Stromal cell of bone marrow (primary cell): ENCODE results near the gene DNAJC4.
A peak's percentile ranks its signal among the peaks of the same experiment; 100 is the strongest.
"Not testable (repeated sequence)": the region's sequence is repeated elsewhere in the genome, so short reads cannot be mapped to it uniquely, and the experiment has no call there.

ENCODE experiments used
- DNase-seq: peaks from one replicate; pipeline ENCODE4 v3.0.0-alpha.2; 2012; ENCODE audit warnings: low read depth

The DNAJC4 gene

GRCh38 chr11:64245797-64246620 lies 15.7 kb downstream of the DNAJC4 start:
- peak; percentile 92 for DNase-seq

GRCh38 chr11:64246621-64246870 lies 16.2 kb downstream of the DNAJC4 start:
- DNase-seq: not testable (repeated sequence)

- peak; percentile 73 for DNase-seq
Measured at GRCh38 chr11:64246871-64247728, 16.8 kb downstream of the DNAJC4 start, which contains the start of gene PPP1R14B. PPP1R14B (minus strand) TSS chr11:64246943; CDS start chr11:64246673, 270 bp downstream.

GRCh38 chr11:64247729-64248531 lies 17.6 kb downstream of the DNAJC4 start:
- no peak for DNase-seq

- no peak for DNase-seq
Measured at GRCh38 chr11:64248578-64248977, 18.2 kb downstream of the DNAJC4 start.

GRCh38 chr11:64249038-64249437 lies 18.7 kb downstream of the DNAJC4 start:
- DNase-seq: no peak

GRCh38 chr11:64249563-64250414 lies 19.4 kb downstream of the DNAJC4 start:
- no peak for DNase-seq

GRCh38 chr11:64250415-64251015 lies 20.2 kb downstream of the DNAJC4 start:
- DNase-seq: no peak

- DNase-seq: no peak
Measured at GRCh38 chr11:64251016-64251752, 20.8 kb downstream of the DNAJC4 start, which contains the start of gene PLCB3. PLCB3 (plus strand) TSS chr11:64251530; CDS start chr11:64251650, 120 bp downstream.

- DNase-seq: no peak
Measured at GRCh38 chr11:64251753-64252002, 21.3 kb downstream of the DNAJC4 start.

GRCh38 chr11:64252003-64252872 lies 21.9 kb downstream of the DNAJC4 start:
- no peak for DNase-seq

GRCh38 chr11:64253043-64253442 lies 22.7 kb downstream of the DNAJC4 start:
- no peak for DNase-seq

- no peak for DNase-seq
Measured at GRCh38 chr11:64253481-64253880, 23.1 kb downstream of the DNAJC4 start.

GRCh38 chr11:64254326-64254725 lies 24.0 kb downstream of the DNAJC4 start:
- DNase-seq: no peak

GRCh38 chr11:64255135-64256128 lies 25.1 kb downstream of the DNAJC4 start:
- DNase-seq: no peak

- DNase-seq: no peak
Measured at GRCh38 chr11:64256300-64256699, 26.0 kb downstream of the DNAJC4 start.

- DNase-seq: no peak
Measured at GRCh38 chr11:64258356-64258755, 28.0 kb downstream of the DNAJC4 start.

GRCh38 chr11:64258946-64259532 lies 28.7 kb downstream of the DNAJC4 start:
- DNase-seq: no peak
